Measurements from ENCODE around the gene ARFGAP1.

Gene ARFGAP1

GRCh38 chr20:63232235-63233060 lies 40.2 kb upstream of the ARFGAP1 start:
- Histone ChIP-seq H3K27me3 (ENCODE audit: control insufficient read depth in 1 of 2, insufficient read depth in 2 of 2, low read length in 2 of 2) (peaks cover 8 to 15% of the 10 kb centered on the region in 2 donors), H3K4me1 (ENCODE audit: control insufficient read depth, insufficient read depth, low read length) (peaks cover 5% of the 10 kb centered on the region), H3K27ac (ENCODE audit: low read length) (no peak overlapping the region), H3K36me3 (ENCODE audit: control insufficient read depth in 2 of 2, insufficient read depth in 2 of 2, low read length in 2 of 2) (no peaks in the 10 kb centered on the region), H3K4me3 (ENCODE audit: low read length in 2 of 2) (no peak overlapping the region), H3K9me3 (ENCODE audit: control insufficient read depth in 2 of 2, low read length in 2 of 2) (no peaks in the 10 kb centered on the region), H3K9ac (ENCODE audit: low read length in 2 of 2) (no peak overlapping the region)

- Histone ChIP-seq H3K36me3 (ENCODE audit: control insufficient read depth in 2 of 2, insufficient read depth in 2 of 2, low read length in 2 of 2) (no peaks in the 10 kb centered on the region), H3K9ac (ENCODE audit: low read length in 2 of 2) (no peak overlapping the region), H3K27me3 (ENCODE audit: control insufficient read depth in 1 of 2, insufficient read depth in 2 of 2, low read length in 2 of 2) (peaks cover 8 to 15% of the 10 kb centered on the region in 2 donors), H3K9me3 (ENCODE audit: control insufficient read depth in 2 of 2, low read length in 2 of 2) (no peaks in the 10 kb centered on the region), H3K4me3 (ENCODE audit: low read length in 2 of 2) (no peak overlapping the region), H3K4me1 (ENCODE audit: control insufficient read depth, insufficient read depth, low read length) (peaks cover 5% of the 10 kb centered on the region), H3K27ac (ENCODE audit: low read length) (no peak overlapping the region)
Measured at GRCh38 chr20:63233061-63233344, 39.6 kb upstream of the ARFGAP1 start.

- Histone ChIP-seq H3K36me3 (ENCODE audit: control insufficient read depth in 2 of 2, insufficient read depth in 2 of 2, low read length in 2 of 2) (no peaks in the 10 kb centered on the region), H3K4me3 (ENCODE audit: low read length in 2 of 2) (no peak overlapping the region), H3K27me3 (ENCODE audit: control insufficient read depth in 1 of 2, insufficient read depth in 2 of 2, low read length in 2 of 2) (peaks cover 8 to 11% of the 10 kb centered on the region in 2 donors), H3K9me3 (ENCODE audit: control insufficient read depth in 2 of 2, low read length in 2 of 2) (no peaks in the 10 kb centered on the region), H3K4me1 (ENCODE audit: control insufficient read depth, insufficient read depth, low read length) (peaks cover 5% of the 10 kb centered on the region), H3K27ac (ENCODE audit: low read length) (no peak overlapping the region), H3K9ac (ENCODE audit: low read length in 2 of 2) (no peak overlapping the region)
Measured at GRCh38 chr20:63233924-63234323, 38.7 kb upstream of the ARFGAP1 start.

- no peak overlapping the region for H3K9ac ChIP-seq (ENCODE audit: low read length in 2 of 2)
- no peaks in the 10 kb centered on the region for H3K9me3 ChIP-seq (ENCODE audit: control insufficient read depth in 2 of 2, low read length in 2 of 2)
- no peaks in the 10 kb centered on the region for H3K36me3 ChIP-seq (ENCODE audit: control insufficient read depth in 2 of 2, insufficient read depth in 2 of 2, low read length in 2 of 2)
- H3K27ac ChIP-seq (ENCODE audit: low read length), result no peak overlapping the region
- H3K4me3 ChIP-seq (ENCODE audit: low read length in 2 of 2), result no peak overlapping the region
- peaks cover 5% of the 10 kb centered on the region for H3K4me1 ChIP-seq (ENCODE audit: control insufficient read depth, insufficient read depth, low read length)
- peaks cover 7 to 8% of the 10 kb centered on the region in 2 donors for H3K27me3 ChIP-seq (ENCODE audit: control insufficient read depth in 1 of 2, insufficient read depth in 2 of 2, low read length in 2 of 2)
Measured at GRCh38 chr20:63234693-63235398, 37.8 kb upstream of the ARFGAP1 start.

- peaks cover 4% of the 10 kb centered on the region for H3K4me1 ChIP-seq (ENCODE audit: control insufficient read depth, insufficient read depth, low read length)
- peaks cover 5 to 8% of the 10 kb centered on the region in 2 donors for H3K27me3 ChIP-seq (ENCODE audit: control insufficient read depth in 1 of 2, insufficient read depth in 2 of 2, low read length in 2 of 2)
Measured at GRCh38 chr20:63235399-63235983, 37.1 kb upstream of the ARFGAP1 start, which contains the start of gene BIRC7. Gene BIRC7, plus strand, starts transcription at chr20:63235905. Its CDS starts 192 bp downstream, at chr20:63236097.

GRCh38 chr20:63236116-63236837 lies 36.3 kb upstream of the ARFGAP1 start:
- no peaks in the 10 kb centered on the region for H3K9me3 ChIP-seq (ENCODE audit: control insufficient read depth in 2 of 2, low read length in 2 of 2)
- no peak overlapping the region for H3K9ac ChIP-seq (ENCODE audit: low read length in 2 of 2)
- no peak overlapping the region for H3K4me3 ChIP-seq (ENCODE audit: low read length in 2 of 2)
- H3K4me1 ChIP-seq (ENCODE audit: control insufficient read depth, insufficient read depth, low read length), result no peaks in the 10 kb centered on the region
- H3K27me3 ChIP-seq (ENCODE audit: control insufficient read depth in 1 of 2, insufficient read depth in 2 of 2, low read length in 2 of 2), result peaks cover 5 to 8% of the 10 kb centered on the region in 2 donors
- H3K27ac ChIP-seq (ENCODE audit: low read length), result no peak overlapping the region
- no peaks in the 10 kb centered on the region for H3K36me3 ChIP-seq (ENCODE audit: control insufficient read depth in 2 of 2, insufficient read depth in 2 of 2, low read length in 2 of 2)

More at GRCh38 chr20:63235399-63235983, 37.1 kb upstream of the ARFGAP1 start, which contains the start of gene BIRC7:
- Histone ChIP-seq H3K9ac (ENCODE audit: low read length in 2 of 2) (no peak within 1 kb of the TSS), H3K36me3 (ENCODE audit: control insufficient read depth in 2 of 2, insufficient read depth in 2 of 2, low read length in 2 of 2) (no peaks in the 10 kb centered on the region), H3K9me3 (ENCODE audit: control insufficient read depth in 2 of 2, low read length in 2 of 2) (no peaks in the 10 kb centered on the region), H3K4me3 (ENCODE audit: low read length in 2 of 2) (no peak within 1 kb of the TSS), H3K27ac (ENCODE audit: low read length) (no peak within 1 kb of the TSS)

- Histone ChIP-seq H3K27me3 (ENCODE audit: control insufficient read depth in 1 of 2, insufficient read depth in 2 of 2, low read length in 2 of 2) (peaks cover 5 to 8% of the 10 kb centered on the region in 2 donors), H3K36me3 (ENCODE audit: control insufficient read depth in 2 of 2, insufficient read depth in 2 of 2, low read length in 2 of 2) (no peaks in the 10 kb centered on the region), H3K4me1 (ENCODE audit: control insufficient read depth, insufficient read depth, low read length) (no peaks in the 10 kb centered on the region), H3K4me3 (ENCODE audit: low read length in 2 of 2) (no peak overlapping the region), H3K9me3 (ENCODE audit: control insufficient read depth in 2 of 2, low read length in 2 of 2) (no peaks in the 10 kb centered on the region), H3K27ac (ENCODE audit: low read length) (no peak overlapping the region), H3K9ac (ENCODE audit: low read length in 2 of 2) (no peak overlapping the region)
Measured at GRCh38 chr20:63238031-63238430, 34.6 kb upstream of the ARFGAP1 start.

- H3K9ac ChIP-seq (ENCODE audit: low read length in 2 of 2), result no peak overlapping the region
- H3K27me3 ChIP-seq (ENCODE audit: control insufficient read depth in 1 of 2, insufficient read depth in 2 of 2, low read length in 2 of 2), result peaks cover 5 to 8% of the 10 kb centered on the region in 2 donors
- no peak overlapping the region for H3K27ac ChIP-seq (ENCODE audit: low read length)
- no peaks in the 10 kb centered on the region for H3K36me3 ChIP-seq (ENCODE audit: control insufficient read depth in 2 of 2, insufficient read depth in 2 of 2, low read length in 2 of 2)
- no peak overlapping the region for H3K4me3 ChIP-seq (ENCODE audit: low read length in 2 of 2)
- H3K9me3 ChIP-seq (ENCODE audit: control insufficient read depth in 2 of 2, low read length in 2 of 2), result no peaks in the 10 kb centered on the region
- no peaks in the 10 kb centered on the region for H3K4me1 ChIP-seq (ENCODE audit: control insufficient read depth, insufficient read depth, low read length)
Measured at GRCh38 chr20:63238514-63239125, 34.0 kb upstream of the ARFGAP1 start.

GRCh38 chr20:63239431-63239830 lies 33.2 kb upstream of the ARFGAP1 start:
- Histone ChIP-seq H3K4me3 (ENCODE audit: low read length in 2 of 2) (no peak overlapping the region), H3K4me1 (ENCODE audit: control insufficient read depth, insufficient read depth, low read length) (no peaks in the 10 kb centered on the region), H3K36me3 (ENCODE audit: control insufficient read depth in 2 of 2, insufficient read depth in 2 of 2, low read length in 2 of 2) (no peaks in the 10 kb centered on the region), H3K9ac (ENCODE audit: low read length in 2 of 2) (no peak overlapping the region), H3K27ac (ENCODE audit: low read length) (no peak overlapping the region), H3K27me3 (ENCODE audit: control insufficient read depth in 1 of 2, insufficient read depth in 2 of 2, low read length in 2 of 2) (peaks cover 5 to 6% of the 10 kb centered on the region in 2 donors), H3K9me3 (ENCODE audit: control insufficient read depth in 2 of 2, low read length in 2 of 2) (no peaks in the 10 kb centered on the region)

GRCh38 chr20:63240004-63240403 lies 32.6 kb upstream of the ARFGAP1 start:
- no peaks in the 10 kb centered on the region for H3K36me3 ChIP-seq (ENCODE audit: control insufficient read depth in 2 of 2, insufficient read depth in 2 of 2, low read length in 2 of 2)
- H3K27ac ChIP-seq (ENCODE audit: low read length), result no peak overlapping the region
- H3K9me3 ChIP-seq (ENCODE audit: control insufficient read depth in 2 of 2, low read length in 2 of 2), result no peaks in the 10 kb centered on the region
- H3K4me1 ChIP-seq (ENCODE audit: control insufficient read depth, insufficient read depth, low read length), result no peaks in the 10 kb centered on the region
- H3K9ac ChIP-seq (ENCODE audit: low read length in 2 of 2), result no peak overlapping the region
- H3K4me3 ChIP-seq (ENCODE audit: low read length in 2 of 2), result no peak overlapping the region
- H3K27me3 ChIP-seq (ENCODE audit: control insufficient read depth in 1 of 2, insufficient read depth in 2 of 2, low read length in 2 of 2), result peaks cover under 1 to 6% of the 10 kb centered on the region in 2 donors
